ENCODE data around the gene ZNF423.

Gene ZNF423

GRCh38 chr16:49461517-49461951 is 394.4 kb downstream of the ZNF423 start:
- H3K4me1 ChIP-seq (ENCODE audit: control insufficient read depth, insufficient read depth, low read length): no peaks in the 10 kb centered on the region
- no peak overlapping the region for H3K9ac ChIP-seq (ENCODE audit: low read depth, low read length)
- H3K9me3 ChIP-seq (ENCODE audit: control insufficient read depth, insufficient read depth, low read length): no peaks in the 10 kb centered on the region
- no peak overlapping the region for H3K4me3 ChIP-seq (ENCODE audit: low read depth, low read length)
- H3K36me3 ChIP-seq (ENCODE audit: control insufficient read depth, insufficient read depth, low read length): no peaks in the 10 kb centered on the region
- peaks cover 13% of the 10 kb centered on the region for H3K27me3 ChIP-seq (ENCODE audit: control insufficient read depth, insufficient read depth, low read length)

- Histone ChIP-seq H3K27me3 (ENCODE audit: control insufficient read depth, insufficient read depth, low read length) (peaks cover 7% of the 10 kb centered on the region), H3K4me1 (ENCODE audit: control insufficient read depth, insufficient read depth, low read length) (no peaks in the 10 kb centered on the region), H3K36me3 (ENCODE audit: control insufficient read depth, insufficient read depth, low read length) (no peaks in the 10 kb centered on the region), H3K4me3 (ENCODE audit: low read depth, low read length) (no peak overlapping the region), H3K9ac (ENCODE audit: low read depth, low read length) (no peak overlapping the region), H3K9me3 (ENCODE audit: control insufficient read depth, insufficient read depth, low read length) (no peaks in the 10 kb centered on the region)
Measured at GRCh38 chr16:49460786-49461470, 395.0 kb downstream of the ZNF423 start.

GRCh38 chr16:49459953-49460735 is 395.8 kb downstream of the ZNF423 start:
- H3K27me3 ChIP-seq (ENCODE audit: control insufficient read depth, insufficient read depth, low read length): no peaks in the 10 kb centered on the region
- H3K4me3 ChIP-seq (ENCODE audit: low read depth, low read length): no peak overlapping the region
- no peak overlapping the region for H3K9ac ChIP-seq (ENCODE audit: low read depth, low read length)
- no peaks in the 10 kb centered on the region for H3K4me1 ChIP-seq (ENCODE audit: control insufficient read depth, insufficient read depth, low read length)
- H3K9me3 ChIP-seq (ENCODE audit: control insufficient read depth, insufficient read depth, low read length): no peaks in the 10 kb centered on the region
- H3K36me3 ChIP-seq (ENCODE audit: control insufficient read depth, insufficient read depth, low read length): no peaks in the 10 kb centered on the region

DNA sequence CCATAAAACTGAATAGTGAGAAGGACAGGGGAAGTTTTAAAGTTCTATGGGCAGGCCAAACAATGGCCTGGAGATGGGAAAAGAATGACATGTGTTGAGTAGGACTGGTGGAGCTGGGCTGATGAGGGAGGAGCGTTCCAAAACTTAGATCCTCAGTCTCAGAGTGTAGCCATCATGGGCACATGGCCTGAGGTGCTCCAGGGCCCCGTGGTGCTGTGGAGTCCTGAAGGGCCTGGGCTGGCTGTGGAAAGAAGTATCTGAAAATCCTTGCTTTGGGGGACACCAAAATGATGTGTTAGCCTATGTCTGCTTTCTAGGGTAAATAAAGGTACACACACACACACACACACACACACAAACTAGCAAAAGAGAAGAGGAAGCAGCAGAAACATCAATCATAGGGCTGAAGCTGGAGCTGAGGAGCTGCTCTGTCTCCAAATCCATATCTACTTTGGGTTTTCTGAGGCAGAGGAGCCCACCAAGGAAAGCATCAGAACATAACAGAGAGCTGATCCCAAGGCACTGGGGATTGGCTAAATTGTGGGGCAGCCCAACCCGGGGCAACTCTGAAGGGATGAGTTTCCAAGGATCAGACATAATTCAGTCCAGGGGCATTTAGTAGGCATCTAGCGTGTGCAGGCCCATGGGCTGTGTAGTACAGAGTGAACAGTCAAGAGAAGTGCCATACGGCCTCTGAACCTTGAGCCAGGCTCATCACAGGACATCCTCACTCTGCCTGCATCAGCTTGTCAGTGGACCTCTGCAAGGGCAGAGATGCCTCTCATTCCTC is 397.1 kb downstream of the ZNF423 start:
- H3K4me1 ChIP-seq (ENCODE audit: control insufficient read depth, insufficient read depth, low read length): no peaks in the 10 kb centered on the region
- no peaks in the 10 kb centered on the region for H3K27me3 ChIP-seq (ENCODE audit: control insufficient read depth, insufficient read depth, low read length)
- H3K4me3 ChIP-seq (ENCODE audit: low read depth, low read length): no peak overlapping the region
- no peaks in the 10 kb centered on the region for H3K9me3 ChIP-seq (ENCODE audit: control insufficient read depth, insufficient read depth, low read length)
- H3K36me3 ChIP-seq (ENCODE audit: control insufficient read depth, insufficient read depth, low read length): no peaks in the 10 kb centered on the region
- no peak overlapping the region for H3K9ac ChIP-seq (ENCODE audit: low read depth, low read length)

DNA sequence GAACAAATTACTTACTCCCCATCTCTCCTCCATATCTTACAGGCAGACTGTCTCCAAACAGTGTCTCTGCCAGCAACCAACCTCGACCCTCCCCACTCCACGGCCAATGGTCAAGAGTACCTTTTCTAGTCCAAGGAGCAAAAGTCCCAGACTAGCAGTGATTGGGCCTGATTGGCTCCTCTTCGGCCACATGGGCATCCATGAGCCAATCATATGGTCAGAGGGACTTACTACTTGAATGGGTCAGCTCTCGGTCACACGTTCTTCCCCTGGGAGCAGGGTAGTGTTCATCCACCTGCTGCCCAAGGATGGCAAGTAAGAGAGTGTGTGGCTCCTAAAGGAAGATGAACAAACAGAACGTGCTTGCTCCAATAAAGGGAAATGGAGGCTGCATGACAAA is 397.7 kb downstream of the ZNF423 start:
- H3K9ac ChIP-seq (ENCODE audit: low read depth, low read length): no peak overlapping the region
- H3K4me1 ChIP-seq (ENCODE audit: control insufficient read depth, insufficient read depth, low read length): no peaks in the 10 kb centered on the region
- H3K9me3 ChIP-seq (ENCODE audit: control insufficient read depth, insufficient read depth, low read length): no peaks in the 10 kb centered on the region
- no peaks in the 10 kb centered on the region for H3K36me3 ChIP-seq (ENCODE audit: control insufficient read depth, insufficient read depth, low read length)
- H3K4me3 ChIP-seq (ENCODE audit: low read depth, low read length): no peak overlapping the region
- H3K27me3 ChIP-seq (ENCODE audit: control insufficient read depth, insufficient read depth, low read length): no peaks in the 10 kb centered on the region

DNA sequence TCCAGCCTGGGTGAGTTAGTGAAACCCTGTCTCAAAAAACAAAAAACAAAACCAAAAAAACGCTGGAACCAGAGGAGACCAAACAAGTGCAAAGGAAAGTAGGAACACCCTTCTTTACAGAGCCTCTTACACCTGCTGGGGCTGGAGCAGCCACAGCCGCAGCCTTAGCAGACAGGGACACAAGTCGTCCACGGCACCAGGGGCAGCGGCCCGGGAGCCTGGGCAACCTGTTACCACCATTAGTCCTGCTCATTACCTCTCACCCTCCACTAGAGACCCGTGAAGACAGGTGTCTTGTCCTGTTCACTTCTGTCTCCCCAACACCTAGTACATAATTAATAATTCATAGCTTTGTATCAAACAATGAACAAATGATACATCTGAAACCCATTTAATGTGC is 398.7 kb downstream of the ZNF423 start:
- no peaks in the 10 kb centered on the region for H3K27me3 ChIP-seq (ENCODE audit: control insufficient read depth, insufficient read depth, low read length)
- H3K9ac ChIP-seq (ENCODE audit: low read depth, low read length): no peak overlapping the region
- H3K4me1 ChIP-seq (ENCODE audit: control insufficient read depth, insufficient read depth, low read length): peaks cover 2% of the 10 kb centered on the region
- no peaks in the 10 kb centered on the region for H3K9me3 ChIP-seq (ENCODE audit: control insufficient read depth, insufficient read depth, low read length)
- no peak overlapping the region for H3K4me3 ChIP-seq (ENCODE audit: low read depth, low read length)
- H3K36me3 ChIP-seq (ENCODE audit: control insufficient read depth, insufficient read depth, low read length): no peaks in the 10 kb centered on the region

DNA sequence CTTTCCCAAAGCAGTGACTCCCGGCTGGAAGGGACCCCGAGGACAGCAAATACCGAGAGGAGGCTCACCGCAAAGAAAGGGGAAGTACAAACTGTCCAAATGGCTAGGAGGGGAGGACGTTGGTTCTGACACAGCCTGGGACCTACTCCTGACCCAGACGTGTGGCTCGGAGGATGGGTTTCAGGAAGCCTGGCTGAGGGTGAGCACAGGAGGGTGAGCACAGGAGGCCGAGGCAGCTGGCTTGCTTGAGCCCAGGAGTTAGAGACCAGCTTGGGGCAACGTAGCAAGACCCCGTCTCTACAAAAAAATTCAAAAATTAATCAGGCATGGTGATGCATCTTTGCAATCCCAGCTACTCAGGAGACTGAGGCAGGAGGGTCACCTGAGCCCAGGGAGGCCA is 399.1 kb downstream of the ZNF423 start:
- H3K9me3 ChIP-seq (ENCODE audit: control insufficient read depth, insufficient read depth, low read length): no peaks in the 10 kb centered on the region
- H3K36me3 ChIP-seq (ENCODE audit: control insufficient read depth, insufficient read depth, low read length): no peaks in the 10 kb centered on the region
- H3K4me3 ChIP-seq (ENCODE audit: low read depth, low read length): no peak overlapping the region
- H3K4me1 ChIP-seq (ENCODE audit: control insufficient read depth, insufficient read depth, low read length): peaks cover 2% of the 10 kb centered on the region
- H3K9ac ChIP-seq (ENCODE audit: low read depth, low read length): no peak overlapping the region
- H3K27me3 ChIP-seq (ENCODE audit: control insufficient read depth, insufficient read depth, low read length): no peaks in the 10 kb centered on the region

DNA sequence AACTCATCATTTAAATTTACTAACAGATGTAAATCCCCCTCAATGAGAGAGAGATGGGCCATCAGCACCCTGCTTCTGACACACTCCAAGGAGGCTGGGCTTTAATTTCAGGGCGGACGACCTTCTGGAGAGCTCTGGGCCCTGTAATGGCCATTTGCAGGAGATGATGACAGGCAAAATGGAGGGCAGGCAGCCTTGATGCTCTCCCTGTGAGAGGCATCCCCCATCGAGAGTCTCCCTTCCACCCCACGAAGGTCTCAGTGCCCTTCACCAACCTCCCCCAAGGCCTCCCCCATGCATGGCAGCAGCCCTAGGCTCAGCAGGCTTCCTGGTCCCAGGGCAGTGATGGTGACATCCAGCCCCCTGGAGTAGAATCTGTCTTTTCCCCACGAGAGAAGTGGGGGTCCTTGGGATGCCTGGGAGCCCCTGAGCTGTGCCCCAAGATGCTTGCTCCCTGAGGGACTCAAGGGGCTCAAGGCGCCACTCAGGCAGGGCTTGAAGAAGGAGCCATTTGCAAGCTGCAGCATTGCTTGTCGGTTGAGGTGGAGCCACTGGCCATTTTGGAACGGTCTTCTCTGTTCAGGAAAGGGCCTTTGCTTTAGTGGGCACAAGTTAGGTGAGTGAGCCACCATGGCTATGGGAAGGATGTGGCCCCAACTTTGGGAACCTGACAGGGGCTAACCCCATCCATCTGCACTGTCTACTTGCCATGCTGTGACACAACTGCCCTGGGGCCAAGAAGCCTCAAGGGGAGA is 399.7 kb downstream of the ZNF423 start:
- Histone ChIP-seq H3K27me3 (ENCODE audit: control insufficient read depth, insufficient read depth, low read length) (no peaks in the 10 kb centered on the region), H3K9ac (ENCODE audit: low read depth, low read length) (no peak overlapping the region), H3K9me3 (ENCODE audit: control insufficient read depth, insufficient read depth, low read length) (no peaks in the 10 kb centered on the region), H3K4me3 (ENCODE audit: low read depth, low read length) (no peak overlapping the region), H3K36me3 (ENCODE audit: control insufficient read depth, insufficient read depth, low read length) (no peaks in the 10 kb centered on the region), H3K4me1 (ENCODE audit: control insufficient read depth, insufficient read depth, low read length) (peaks cover 2% of the 10 kb centered on the region)

DNA sequence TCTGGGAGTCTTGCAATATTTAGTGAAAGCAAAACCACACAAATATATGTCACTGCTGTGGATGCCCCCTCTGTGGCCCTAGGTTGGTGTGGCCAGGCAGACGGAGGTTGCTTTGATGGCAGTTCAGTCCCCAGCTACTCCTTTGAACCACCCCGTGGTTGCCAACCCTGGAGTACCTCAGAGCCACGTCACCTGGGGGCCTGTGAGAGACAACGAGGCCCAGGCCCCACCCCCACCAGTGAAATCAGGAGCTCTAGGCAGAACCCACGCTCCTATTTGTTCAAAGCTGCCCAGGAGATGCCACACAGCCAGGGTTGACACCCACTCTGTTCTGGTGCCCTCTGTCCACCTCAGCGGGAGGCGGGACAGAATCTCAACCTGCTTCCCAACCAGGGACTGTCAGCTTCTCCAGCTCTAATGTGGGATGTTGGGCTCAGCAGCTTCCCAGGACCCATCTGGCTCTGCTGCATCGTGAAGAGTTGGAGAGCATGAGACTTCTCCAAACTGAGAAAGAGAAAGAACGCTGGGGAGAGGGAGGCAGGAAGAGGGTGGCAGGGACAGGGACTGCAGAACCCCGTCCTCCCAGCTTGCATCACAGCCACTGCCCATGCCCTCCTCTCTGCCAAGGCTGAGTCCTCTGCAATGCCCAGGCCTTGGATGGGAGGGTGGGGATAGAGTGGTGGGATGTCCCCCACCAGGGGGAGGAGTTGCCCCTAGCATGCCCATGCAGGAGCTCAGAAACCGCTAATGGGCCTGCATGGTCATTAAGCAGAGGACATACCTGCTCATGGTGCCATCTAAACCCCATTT is 400.5 kb downstream of the ZNF423 start:
- Histone ChIP-seq H3K9ac (ENCODE audit: low read depth, low read length) (no peak overlapping the region), H3K4me3 (ENCODE audit: low read depth, low read length) (no peak overlapping the region), H3K9me3 (ENCODE audit: control insufficient read depth, insufficient read depth, low read length) (no peaks in the 10 kb centered on the region), H3K4me1 (ENCODE audit: control insufficient read depth, insufficient read depth, low read length) (peaks cover 2% of the 10 kb centered on the region), H3K36me3 (ENCODE audit: control insufficient read depth, insufficient read depth, low read length) (no peaks in the 10 kb centered on the region), H3K27me3 (ENCODE audit: control insufficient read depth, insufficient read depth, low read length) (no peaks in the 10 kb centered on the region)

GRCh38 chr16:49454426-49455180 is 401.3 kb downstream of the ZNF423 start:
- Histone ChIP-seq H3K4me1 (ENCODE audit: control insufficient read depth, insufficient read depth, low read length) (peaks cover 2% of the 10 kb centered on the region), H3K27me3 (ENCODE audit: control insufficient read depth, insufficient read depth, low read length) (no peaks in the 10 kb centered on the region), H3K9ac (ENCODE audit: low read depth, low read length) (no peak overlapping the region), H3K36me3 (ENCODE audit: control insufficient read depth, insufficient read depth, low read length) (no peaks in the 10 kb centered on the region), H3K9me3 (ENCODE audit: control insufficient read depth, insufficient read depth, low read length) (no peaks in the 10 kb centered on the region), H3K4me3 (ENCODE audit: low read depth, low read length) (no peak overlapping the region)
